H9 (cell line): ENCODE results near the gene RGS5. TPM values are rescaled to one million over a fixed set of nuclear protein-coding genes. Genes with fewer than 3 reads are reported as not detected.

Experiments used
- DNase-seq: peaks from one replicate; pipeline ENCODE4 v3.0.0-alpha.2; 2017
- H2AFZ ChIP-seq: one replicate; pipeline ENCODE4 v1.6.1; 2013; ENCODE audit warnings: mild to moderate bottlenecking, low read length, control low read depth, moderate library complexity
- H2AK5ac ChIP-seq: 2 replicates; pipeline ENCODE4 v1.6.1; 2013; ENCODE audit warnings: low read length, control low read depth, mixed read lengths; ENCODE audit not compliant: insufficient read length
- H2BK120ac ChIP-seq: one replicate; pipeline ENCODE4 v1.6.1; 2013; ENCODE audit warnings: low read depth, mild to moderate bottlenecking, low read length, control low read depth, inconsistent platforms; ENCODE audit not compliant: poor library complexity, severe bottlenecking
- H2BK12ac ChIP-seq: 2 replicates; pipeline ENCODE4 v1.6.1; 2013; ENCODE audit warnings: low read length, control low read depth, mixed read lengths, low read depth; ENCODE audit not compliant: insufficient read length
- H2BK15ac ChIP-seq: 2 replicates; pipeline ENCODE4 v1.6.1; 2013; ENCODE audit warnings: low read depth, low read length, control low read depth
- H2BK20ac ChIP-seq: one replicate; pipeline ENCODE4 v1.6.1; 2013; ENCODE audit warnings: low read depth, mild to moderate bottlenecking, low read length, control low read depth, inconsistent platforms; ENCODE audit not compliant: poor library complexity, severe bottlenecking
- H2BK5ac ChIP-seq: 2 replicates; pipeline ENCODE4 v1.6.1; 2013; ENCODE audit warnings: low read length, control low read depth, mixed read lengths; ENCODE audit not compliant: insufficient read length
- H3K14ac ChIP-seq: 2 replicates; pipeline ENCODE4 v1.6.1; 2013; ENCODE audit warnings: low read length, control low read depth; ENCODE audit not compliant: insufficient read depth
- H3K18ac ChIP-seq: 2 replicates; pipeline ENCODE4 v1.6.1; 2013; ENCODE audit warnings: low read depth, mild to moderate bottlenecking, mixed read lengths, low read length, control low read depth; ENCODE audit not compliant: insufficient read length
- H3K23ac ChIP-seq: 2 replicates; pipeline ENCODE4 v1.6.1; 2013; ENCODE audit warnings: low read length, control low read depth, mixed read lengths, low read depth; ENCODE audit not compliant: insufficient read length
- H3K23me2 ChIP-seq: 2 replicates; pipeline ENCODE4 v1.6.1; 2013; ENCODE audit warnings: low read depth, mild to moderate bottlenecking, mixed read lengths, low read length, control low read depth; ENCODE audit not compliant: insufficient read length, poor library complexity, severe bottlenecking
- H3K27ac ChIP-seq: 2 replicates; pipeline ENCODE4 v1.5.1; 2013; ENCODE audit warnings: low read length, control low read depth, mixed read lengths, low read depth; ENCODE audit not compliant: insufficient read length
- H3K27me3 ChIP-seq: 2 replicates; pipeline ENCODE4 v1.6.1; 2013; ENCODE audit warnings: low read length, control low read depth, inconsistent platforms; ENCODE audit not compliant: insufficient read depth
- H3K4ac ChIP-seq: 2 replicates; pipeline ENCODE4 v1.6.1; 2013; ENCODE audit warnings: low read depth, mild to moderate bottlenecking, control low read depth, inconsistent platforms, low read length, moderate library complexity
- H3K4me1 ChIP-seq: 2 replicates; pipeline ENCODE4 v1.6.1; 2013; ENCODE audit warnings: low read length, control low read depth, inconsistent platforms; ENCODE audit not compliant: insufficient read depth
- H3K4me2 ChIP-seq: 2 replicates; pipeline ENCODE4 v1.6.1; 2013; ENCODE audit warnings: low read length, control low read depth, mixed read lengths; ENCODE audit not compliant: insufficient read length, insufficient read depth
- H3K56ac ChIP-seq: 2 replicates; pipeline ENCODE4 v1.6.1; 2013; ENCODE audit warnings: low read depth, mild to moderate bottlenecking, mixed read lengths, low read length, control low read depth; ENCODE audit not compliant: insufficient read length
- H3K79me1 ChIP-seq: 2 replicates; pipeline ENCODE4 v1.6.1; 2013; ENCODE audit warnings: low read depth, mild to moderate bottlenecking, moderate library complexity, low read length, control low read depth, inconsistent platforms; ENCODE audit not compliant: insufficient read depth, poor library complexity, severe bottlenecking
- H3K79me2 ChIP-seq: 2 replicates; pipeline ENCODE4 v1.6.1; 2013; ENCODE audit warnings: low read length, control low read depth, inconsistent platforms; ENCODE audit not compliant: insufficient read depth
- H3K9ac ChIP-seq: 2 replicates; pipeline ENCODE4 v1.6.1; 2013; ENCODE audit warnings: low read length, control low read depth, mixed read lengths; ENCODE audit not compliant: insufficient read length; ENCODE audit errors: extremely low read depth
- H3K9me3 ChIP-seq: one replicate; pipeline ENCODE4 v1.6.1; 2013; ENCODE audit warnings: low read depth, low read length, inconsistent platforms; ENCODE audit not compliant: control insufficient read depth
- H3T11ph ChIP-seq: one replicate; pipeline ENCODE4 v1.6.1; 2013; ENCODE audit warnings: mild to moderate bottlenecking, low read length, control low read depth, inconsistent platforms
- H4K20me1 ChIP-seq: one replicate; pipeline ENCODE4 v1.6.1; 2013; ENCODE audit not compliant: control insufficient read depth, insufficient read length, insufficient read depth
- H4K5ac ChIP-seq: 2 replicates; pipeline ENCODE4 v1.6.1; 2013; ENCODE audit warnings: low read depth, mild to moderate bottlenecking, mixed read lengths, low read length, control low read depth; ENCODE audit not compliant: insufficient read length
- H4K8ac ChIP-seq: replicated peaks from 2 replicates; pipeline ENCODE4 v1.6.1; 2013; ENCODE audit warnings: low read length, control low read depth, mixed read lengths, low read depth; ENCODE audit not compliant: insufficient read length
- H4K91ac ChIP-seq: 2 replicates; pipeline ENCODE4 v1.6.1; 2013; ENCODE audit warnings: low read depth, mild to moderate bottlenecking, moderate library complexity, mixed read lengths, low read length, control low read depth; ENCODE audit not compliant: insufficient read length
- H3K27ac Mint-ChIP-seq, 3 experiments: 2 replicates in 2 of 3; 3 replicates in 1 of 3; pipeline ENCODE4 v1.8.0; 2020 to 2021; ENCODE audit warnings: mixed read lengths in 3 of 3, mild to moderate bottlenecking in 1 of 3, moderate library complexity in 1 of 3
- H3K27me3 Mint-ChIP-seq: 2 replicates; pipeline ENCODE4 v1.8.0; 2021; ENCODE audit warnings: low read depth, mild to moderate bottlenecking, moderate library complexity, mixed read lengths
- H3K36me3 Mint-ChIP-seq, 3 experiments: 2 replicates in 2 of 3; 3 replicates in 1 of 3; pipeline ENCODE4 v1.8.0; 2020 to 2021; ENCODE audit warnings: low read depth in 3 of 3, mixed read lengths in 3 of 3; ENCODE audit not compliant: insufficient read depth in 1 of 3
- H3K4me1 Mint-ChIP-seq, 2 experiments: 2 replicates each; pipeline ENCODE4 v1.8.0; 2020; ENCODE audit warnings: mixed read lengths in 2 of 2
- H3K4me3 Mint-ChIP-seq, 2 experiments: 2 replicates in 1 of 2; 3 replicates in 1 of 2; pipeline ENCODE4 v1.8.0; 2020 to 2021; ENCODE audit warnings: mild to moderate bottlenecking in 2 of 2, mixed read lengths in 2 of 2, moderate library complexity in 1 of 2
- H3K9me3 Mint-ChIP-seq, 2 experiments: 2 replicates in 1 of 2; 3 replicates in 1 of 2; pipeline ENCODE4 v1.8.0; 2020; ENCODE audit warnings: mild to moderate bottlenecking in 2 of 2, mixed read lengths in 2 of 2, moderate library complexity in 1 of 2
- CTCF ChIP-seq: fragments of 200-600 bp; sonication (generic); conservative IDR thresholded peaks from 3 replicates; pipeline ENCODE4 v1.8.0; 2021; ENCODE audit warnings: antibody characterized with exemption, mild to moderate bottlenecking
- WGBS: extraction: QIAGEN DNeasy Blood & Tissue Kit; methylation state at CpG from one replicate; pipeline ENCODE4 v1.1.7; 2013; ENCODE audit warnings: missing lambda C conversion rate, low lambda C conversion rate, mixed read lengths; ENCODE audit not compliant: insufficient read length; ENCODE audit errors: extremely low coverage; 5-methylcytosine and 5-hydroxymethylcytosine counted together
- total RNA-seq: library from RNA; stranded (reverse); gene quantifications from 2 replicates; pipeline ENCODE4 v1.2.1, GENCODE V29; 2021

Gene RGS5
- total RNA-seq, 1 experiment from 2014 or later: 30.1 TPM

DNA sequence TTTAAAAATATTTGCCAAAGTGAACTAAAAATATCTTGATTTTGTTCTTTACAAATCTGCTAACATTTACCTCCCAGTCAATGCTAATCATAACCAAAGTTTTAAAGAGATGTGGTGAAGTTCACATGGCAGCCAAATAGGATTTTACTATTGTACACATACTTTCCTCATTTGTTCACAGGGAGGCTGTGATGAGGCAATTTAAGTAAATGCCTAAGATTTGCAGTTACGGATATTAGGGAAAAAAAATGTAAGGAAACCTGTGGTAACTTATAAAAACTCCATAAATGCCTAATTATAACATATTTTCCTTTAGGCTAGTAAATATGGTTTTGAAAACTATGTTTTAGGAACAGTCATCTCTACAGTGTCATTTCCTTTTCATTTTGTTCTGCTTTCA, 32.4 kb downstream of the RGS5 start:
- Histone ChIP-seq H2BK15ac (no peak overlapping the region), H2AFZ (no peak overlapping the region), H3K79me1 (no peaks in the 10 kb centered on the region), H3K4me2 (no peak overlapping the region), H4K91ac (no peak overlapping the region), H4K20me1 (no peaks in the 10 kb centered on the region), H3K27ac (no peak overlapping the region), H3K9me3 (no peaks in the 10 kb centered on the region), H2BK120ac (no peak overlapping the region), H3K14ac (no peak overlapping the region), H4K5ac (no peak overlapping the region), H3T11ph (no peak overlapping the region), H3K9ac (no peak overlapping the region), H3K27me3 (no peaks in the 10 kb centered on the region), H3K18ac (no peak overlapping the region), H4K8ac (no peak overlapping the region), H2BK12ac (no peak overlapping the region), H3K23ac (no peak overlapping the region), H3K4ac (no peak overlapping the region), H3K56ac (no peak overlapping the region), H2AK5ac (no peak overlapping the region), H3K23me2 (no peaks in the 10 kb centered on the region), H3K4me1 (no peaks in the 10 kb centered on the region; the same call in 1 of the 2 replicates), H2BK20ac (no peak overlapping the region), H2BK5ac (no peak overlapping the region), H3K79me2 (no peaks in the 10 kb centered on the region)
- peaks cover 0 to 2% (median 2%) of the 10 kb centered on the region in 3 experiments; a peak in 5 of 7 replicates for H3K36me3 Mint-ChIP-seq
- H3K4me1 Mint-ChIP-seq: peaks cover 27 to 31% of the 10 kb centered on the region in 2 experiments
- H3K27ac Mint-ChIP-seq: no peak overlapping the region; a peak in 1 of 7 replicates
- TF ChIP-seq CTCF: no peak
- H3K4me3 Mint-ChIP-seq: no peak overlapping the region
- H3K9me3 Mint-ChIP-seq: no peaks in the 10 kb centered on the region; a peak in 1 of 5 replicates
- no peak for DNase-seq
- H3K27me3 Mint-ChIP-seq: no peaks in the 10 kb centered on the region
- WGBS: no CpG with 5 or more reads among the region's 1 CpG
